ENCODE results near the gene CECR2.

GRCh38 chr22:17388235-17388634, 19.0 kb downstream of the CECR2 start:
- TF ChIP-seq, protein P1, sequence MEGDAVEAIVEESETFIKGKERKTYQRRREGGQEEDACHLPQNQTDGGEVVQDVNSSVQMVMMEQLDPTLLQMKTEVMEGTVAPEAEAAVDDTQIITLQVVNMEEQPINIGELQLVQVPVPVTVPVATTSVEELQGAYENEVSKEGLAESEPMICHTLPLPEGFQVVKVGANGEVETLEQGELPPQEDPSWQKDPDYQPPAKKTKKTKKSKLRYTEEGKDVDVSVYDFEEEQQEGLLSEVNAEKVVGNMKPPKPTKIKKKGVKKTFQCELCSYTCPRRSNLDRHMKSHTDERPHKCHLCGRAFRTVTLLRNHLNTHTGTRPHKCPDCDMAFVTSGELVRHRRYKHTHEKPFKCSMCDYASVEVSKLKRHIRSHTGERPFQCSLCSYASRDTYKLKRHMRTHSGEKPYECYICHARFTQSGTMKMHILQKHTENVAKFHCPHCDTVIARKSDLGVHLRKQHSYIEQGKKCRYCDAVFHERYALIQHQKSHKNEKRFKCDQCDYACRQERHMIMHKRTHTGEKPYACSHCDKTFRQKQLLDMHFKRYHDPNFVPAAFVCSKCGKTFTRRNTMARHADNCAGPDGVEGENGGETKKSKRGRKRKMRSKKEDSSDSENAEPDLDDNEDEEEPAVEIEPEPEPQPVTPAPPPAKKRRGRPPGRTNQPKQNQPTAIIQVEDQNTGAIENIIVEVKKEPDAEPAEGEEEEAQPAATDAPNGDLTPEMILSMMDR (IDR thresholded peaks at IDR 0.05): no peak
- TF ChIP-seq TEAD4 (CRISPR knock-in tag; IDR thresholded peaks at IDR 0.05): no peak
- no peak for TF ChIP-seq ZNF317 (CRISPR knock-in tag; IDR thresholded peaks at IDR 0.05; ENCODE audit: borderline replicate concordance, low read depth)
- TF ChIP-seq ZBTB43 (CRISPR knock-in tag; IDR thresholded peaks at IDR 0.05): no peak
- TF ChIP-seq, protein P2, sequence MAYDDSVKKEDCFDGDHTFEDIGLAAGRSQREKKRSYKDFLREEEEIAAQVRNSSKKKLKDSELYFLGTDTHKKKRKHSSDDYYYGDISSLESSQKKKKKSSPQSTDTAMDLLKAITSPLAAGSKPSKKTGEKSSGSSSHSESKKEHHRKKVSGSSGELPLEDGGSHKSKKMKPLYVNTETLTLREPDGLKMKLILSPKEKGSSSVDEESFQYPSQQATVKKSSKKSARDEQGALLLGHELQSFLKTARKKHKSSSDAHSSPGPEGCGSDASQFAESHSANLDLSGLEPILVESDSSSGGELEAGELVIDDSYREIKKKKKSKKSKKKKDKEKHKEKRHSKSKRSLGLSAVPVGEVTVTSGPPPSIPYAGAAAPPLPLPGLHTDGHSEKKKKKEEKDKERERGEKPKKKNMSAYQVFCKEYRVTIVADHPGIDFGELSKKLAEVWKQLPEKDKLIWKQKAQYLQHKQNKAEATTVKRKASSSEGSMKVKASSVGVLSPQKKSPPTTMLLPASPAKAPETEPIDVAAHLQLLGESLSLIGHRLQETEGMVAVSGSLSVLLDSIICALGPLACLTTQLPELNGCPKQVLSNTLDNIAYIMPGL (CRISPR knock-in tag; IDR thresholded peaks at IDR 0.05): no peak
- no peak for TF ChIP-seq IRF2 (CRISPR knock-in tag; IDR thresholded peaks at IDR 0.05; ENCODE audit: borderline replicate concordance, low read depth)
- no peak for TF ChIP-seq ESRRA (CRISPR knock-in tag; IDR thresholded peaks at IDR 0.05; ENCODE audit: borderline replicate concordance)
- TF ChIP-seq NFYB (CRISPR knock-in tag; conservative IDR thresholded peaks at IDR 0.05; ENCODE audit: low read depth): no peak
- TF ChIP-seq, protein P3, sequence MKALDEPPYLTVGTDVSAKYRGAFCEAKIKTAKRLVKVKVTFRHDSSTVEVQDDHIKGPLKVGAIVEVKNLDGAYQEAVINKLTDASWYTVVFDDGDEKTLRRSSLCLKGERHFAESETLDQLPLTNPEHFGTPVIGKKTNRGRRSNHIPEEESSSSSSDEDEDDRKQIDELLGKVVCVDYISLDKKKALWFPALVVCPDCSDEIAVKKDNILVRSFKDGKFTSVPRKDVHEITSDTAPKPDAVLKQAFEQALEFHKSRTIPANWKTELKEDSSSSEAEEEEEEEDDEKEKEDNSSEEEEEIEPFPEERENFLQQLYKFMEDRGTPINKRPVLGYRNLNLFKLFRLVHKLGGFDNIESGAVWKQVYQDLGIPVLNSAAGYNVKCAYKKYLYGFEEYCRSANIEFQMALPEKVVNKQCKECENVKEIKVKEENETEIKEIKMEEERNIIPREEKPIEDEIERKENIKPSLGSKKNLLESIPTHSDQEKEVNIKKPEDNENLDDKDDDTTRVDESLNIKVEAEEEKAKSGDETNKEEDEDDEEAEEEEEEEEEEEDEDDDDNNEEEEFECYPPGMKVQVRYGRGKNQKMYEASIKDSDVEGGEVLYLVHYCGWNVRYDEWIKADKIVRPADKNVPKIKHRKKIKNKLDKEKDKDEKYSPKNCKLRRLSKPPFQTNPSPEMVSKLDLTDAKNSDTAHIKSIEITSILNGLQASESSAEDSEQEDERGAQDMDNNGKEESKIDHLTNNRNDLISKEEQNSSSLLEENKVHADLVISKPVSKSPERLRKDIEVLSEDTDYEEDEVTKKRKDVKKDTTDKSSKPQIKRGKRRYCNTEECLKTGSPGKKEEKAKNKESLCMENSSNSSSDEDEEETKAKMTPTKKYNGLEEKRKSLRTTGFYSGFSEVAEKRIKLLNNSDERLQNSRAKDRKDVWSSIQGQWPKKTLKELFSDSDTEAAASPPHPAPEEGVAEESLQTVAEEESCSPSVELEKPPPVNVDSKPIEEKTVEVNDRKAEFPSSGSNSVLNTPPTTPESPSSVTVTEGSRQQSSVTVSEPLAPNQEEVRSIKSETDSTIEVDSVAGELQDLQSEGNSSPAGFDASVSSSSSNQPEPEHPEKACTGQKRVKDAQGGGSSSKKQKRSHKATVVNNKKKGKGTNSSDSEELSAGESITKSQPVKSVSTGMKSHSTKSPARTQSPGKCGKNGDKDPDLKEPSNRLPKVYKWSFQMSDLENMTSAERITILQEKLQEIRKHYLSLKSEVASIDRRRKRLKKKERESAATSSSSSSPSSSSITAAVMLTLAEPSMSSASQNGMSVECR (CRISPR knock-in tag; IDR thresholded peaks at IDR 0.05; ENCODE audit: borderline replicate concordance): no peak
- TF ChIP-seq MAX (CRISPR knock-in tag; IDR thresholded peaks at IDR 0.05): no peak
- TF ChIP-seq NFE2L1 (CRISPR knock-in tag; IDR thresholded peaks at IDR 0.05): no peak

All from WTC11 (cell line).